NCI-H187 (cell line): ENCODE data around the gene MARVELD3.

ENCODE experiments used
- DNase-seq, 2 experiments: peaks; one replicate each; lab custom pipeline; 2025; lab: John Stamatoyannopoulos, UW

The MARVELD3 gene

GRCh38 chr16:71623597-71623996, 2.4 kb upstream of the MARVELD3 start:
- no peak for DNase-seq

- DNase-seq = no peak
These were observed 702 bp upstream of the MARVELD3 start for GRCh38 chr16:71625113-71625850.

- DNase-seq = no peak
These were observed 852 bp downstream of the MARVELD3 start for GRCh38 chr16:71626858-71627213.

GRCh38 chr16:71627731-71628181, 1.8 kb downstream of the MARVELD3 start:
- DNase-seq = no peak

- no peak for DNase-seq
These were observed 2.8 kb downstream of the MARVELD3 start for GRCh38 chr16:71628810-71629209.

- no peak for DNase-seq
These were observed 3.5 kb downstream of the MARVELD3 start for GRCh38 chr16:71629278-71630016.

GRCh38 chr16:71630808-71631207, 4.8 kb downstream of the MARVELD3 start:
- no peak for DNase-seq

- no peak for DNase-seq
These were observed 5.8 kb downstream of the MARVELD3 start for GRCh38 chr16:71631776-71632175.

GRCh38 chr16:71635632-71636031, 9.6 kb downstream of the MARVELD3 start:
- DNase-seq = no peak

- DNase-seq = no peak
These were observed 11.4 kb downstream of the MARVELD3 start for GRCh38 chr16:71637398-71637797.

GRCh38 chr16:71645450-71645849, 19.5 kb downstream of the MARVELD3 start:
- DNase-seq = no peak

- no peak for DNase-seq
These were observed 21.4 kb downstream of the MARVELD3 start for GRCh38 chr16:71647391-71647790.

GRCh38 chr16:71648162-71648561, 22.2 kb downstream of the MARVELD3 start:
- no peak for DNase-seq

- DNase-seq = no peak
These were observed 22.9 kb downstream of the MARVELD3 start for GRCh38 chr16:71648921-71649320.

- no peak for DNase-seq
These were observed 23.7 kb downstream of the MARVELD3 start for GRCh38 chr16:71649704-71650103.

- DNase-seq = peak; percentile 22 to 54
These were observed 32.8 kb downstream of the MARVELD3 start for GRCh38 chr16:71658771-71659170.

- DNase-seq = no peak
These were observed 33.5 kb downstream of the MARVELD3 start for GRCh38 chr16:71659471-71659870.

- no peak for DNase-seq
These were observed 40.3 kb downstream of the MARVELD3 start for GRCh38 chr16:71666264-71666663.

- DNase-seq = no peak
These were observed 41.1 kb downstream of the MARVELD3 start for GRCh38 chr16:71666928-71667707.

GRCh38 chr16:71669926-71670536, 44.0 kb downstream of the MARVELD3 start:
- DNase-seq = no peak

GRCh38 chr16:71670537-71670936, 44.6 kb downstream of the MARVELD3 start:
- DNase-seq = no peak

- DNase-seq = no peak
These were observed 45.2 kb downstream of the MARVELD3 start for GRCh38 chr16:71671165-71671564.
